ENCODE data around the gene TMPRSS6.

TMPRSS6 gene

GRCh38 chr22:37109242-37109917 is at the start of gene TMPRSS6:
Gene TMPRSS6, minus strand, starts transcription at chr22:37109713. Its CDS starts 6,296 bp downstream, at chr22:37103417.
- no peak for DNase-seq

GRCh38 chr22:37158963-37159290 is 49.4 kb upstream of the TMPRSS6 start:
- DNase-seq, result no peak

GRCh38 chr22:37157516-37158285 is 48.2 kb upstream of the TMPRSS6 start:
- DNase-seq, result no peak

- DNase-seq, result no peak
Observed at GRCh38 chr22:37156686-37157435, 47.3 kb upstream of the TMPRSS6 start.

GRCh38 chr22:37155971-37156370 is 46.5 kb upstream of the TMPRSS6 start:
- DNase-seq, result no peak

- no peak for DNase-seq
Observed at GRCh38 chr22:37154925-37155712, 45.6 kb upstream of the TMPRSS6 start.

- no peak for DNase-seq
Observed at GRCh38 chr22:37153901-37154300, 44.4 kb upstream of the TMPRSS6 start.

GRCh38 chr22:37151401-37151800 is 41.9 kb upstream of the TMPRSS6 start:
- no peak for DNase-seq

GRCh38 chr22:37150701-37151100 is 41.2 kb upstream of the TMPRSS6 start:
- no peak for DNase-seq

- DNase-seq, result no peak
Observed at GRCh38 chr22:37148742-37149665, 39.5 kb upstream of the TMPRSS6 start.

GRCh38 chr22:37148031-37148651 is 38.6 kb upstream of the TMPRSS6 start:
- DNase-seq, result no peak

GRCh38 chr22:37147186-37147990 is 37.9 kb upstream of the TMPRSS6 start:
- no peak for DNase-seq

- DNase-seq, result no peak
Observed at GRCh38 chr22:37146507-37147180, 37.1 kb upstream of the TMPRSS6 start.

- no peak for DNase-seq
Observed at GRCh38 chr22:37146051-37146385, 36.5 kb upstream of the TMPRSS6 start.

GRCh38 chr22:37145180-37146050 is 35.9 kb upstream of the TMPRSS6 start:
- DNase-seq, result no peak

GRCh38 chr22:37144180-37144554 is 34.7 kb upstream of the TMPRSS6 start:
- DNase-seq, result no peak

- no peak for DNase-seq
Observed at GRCh38 chr22:37141971-37142370, 32.5 kb upstream of the TMPRSS6 start.

- DNase-seq, result no peak
Observed at GRCh38 chr22:37141476-37141875, 32.0 kb upstream of the TMPRSS6 start.

- no peak for DNase-seq
Observed at GRCh38 chr22:37140686-37141323, 31.3 kb upstream of the TMPRSS6 start.

All from NCI-H524 treated with DMSO at 0.1 percent for 48 hours (cell line).